Stimulated activated CD4-positive, alpha-beta T cell treated with anti-CD3 and anti-CD28 coated beads, Interleukin-2, amount 100 ng/mL, for 4 hours (primary cell): ENCODE measurements around the gene DBN1.

Experiments
- DNase-seq: peaks from one replicate; pipeline ENCODE4 v3.0.0-alpha.2; 2020; ENCODE audit warnings: low read depth

The DBN1 gene

DNA sequence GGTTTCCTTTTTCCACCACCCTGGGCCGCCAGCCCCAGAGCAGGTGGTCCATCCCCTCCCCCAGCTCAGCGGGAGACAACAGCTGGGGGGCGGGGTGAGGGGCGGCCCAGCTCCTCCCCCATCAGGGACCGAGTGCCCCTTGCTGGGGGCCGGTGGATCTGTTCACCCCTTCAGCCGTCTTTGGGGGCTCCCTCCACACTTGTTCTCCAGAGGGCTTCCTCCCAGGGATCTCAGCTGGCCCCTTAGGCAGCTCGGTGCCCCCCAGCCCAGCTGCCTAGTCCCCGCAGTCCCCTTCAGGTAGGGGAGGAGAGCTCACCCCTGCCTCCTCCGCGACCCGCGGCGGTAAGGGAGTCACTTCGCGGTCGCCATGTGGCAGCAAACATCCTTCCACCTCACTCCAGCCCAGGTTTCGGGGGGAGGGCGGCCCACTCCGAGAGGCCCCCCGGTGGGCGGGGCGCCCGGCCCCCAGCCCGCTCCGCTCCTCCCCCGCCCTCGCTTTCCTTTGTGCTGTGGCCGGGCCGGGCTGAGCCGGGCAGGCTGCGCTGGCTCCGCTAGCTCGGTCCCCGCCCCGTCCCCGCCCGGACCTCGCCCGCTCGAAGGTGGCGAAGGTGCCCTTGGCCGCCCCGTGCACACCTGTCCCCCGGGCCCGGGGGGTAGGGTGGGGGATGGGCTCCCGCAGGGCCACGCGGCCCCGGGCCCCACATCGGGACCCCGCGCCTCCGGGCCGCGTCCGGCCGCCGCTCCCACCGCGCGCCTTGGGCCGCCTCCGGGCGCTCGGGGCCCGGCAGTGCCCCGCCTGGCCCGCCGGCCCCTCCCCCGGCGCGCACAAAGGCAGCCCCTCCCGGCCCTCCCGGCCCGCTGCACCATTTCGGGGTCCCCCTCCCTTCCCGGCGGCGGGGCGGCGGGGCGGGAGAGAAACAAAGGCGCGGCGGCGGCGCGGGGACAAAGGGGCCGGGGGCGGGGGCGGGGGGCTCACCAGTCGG, 683 bp downstream of the DBN1 start:
- peak; percentile 36 for DNase-seq

DNA sequence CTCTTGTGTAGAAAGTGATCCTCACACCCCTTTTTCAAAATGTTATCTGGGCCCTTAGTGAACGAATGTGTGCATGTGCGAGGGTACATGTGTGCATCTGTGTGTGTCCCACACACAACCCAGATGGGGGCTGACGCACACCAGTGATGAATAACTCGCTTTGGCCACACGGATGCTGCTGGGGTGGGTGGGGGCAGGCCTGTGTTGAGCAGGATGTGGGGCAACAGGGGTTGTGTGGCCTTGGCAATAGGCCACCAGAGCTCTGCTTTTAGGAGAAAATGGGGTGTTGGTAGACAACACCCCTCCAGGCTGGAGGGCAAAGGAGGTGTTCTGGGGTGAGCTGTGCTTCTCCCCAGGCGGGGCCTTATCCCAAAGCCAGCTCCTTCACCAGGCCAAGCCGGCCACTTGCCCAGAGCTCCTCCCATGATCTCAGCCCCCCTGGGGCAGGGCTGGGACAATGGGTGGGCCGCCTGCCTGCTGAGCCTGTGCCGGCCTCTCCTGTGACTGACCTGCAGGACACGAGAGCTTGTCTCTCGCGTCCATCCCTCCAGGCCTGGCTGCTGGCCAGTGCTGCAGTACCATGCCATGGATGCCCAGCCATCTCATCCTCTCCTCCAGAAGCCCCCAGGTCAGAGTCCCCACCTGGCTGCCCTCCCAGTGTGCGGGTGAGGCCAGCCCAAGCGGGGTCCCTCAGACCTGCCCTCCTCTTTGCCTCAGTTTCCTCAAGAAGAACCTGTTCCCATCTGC, 1.7 kb downstream of the DBN1 start:
- DNase-seq: no peak

DNA sequence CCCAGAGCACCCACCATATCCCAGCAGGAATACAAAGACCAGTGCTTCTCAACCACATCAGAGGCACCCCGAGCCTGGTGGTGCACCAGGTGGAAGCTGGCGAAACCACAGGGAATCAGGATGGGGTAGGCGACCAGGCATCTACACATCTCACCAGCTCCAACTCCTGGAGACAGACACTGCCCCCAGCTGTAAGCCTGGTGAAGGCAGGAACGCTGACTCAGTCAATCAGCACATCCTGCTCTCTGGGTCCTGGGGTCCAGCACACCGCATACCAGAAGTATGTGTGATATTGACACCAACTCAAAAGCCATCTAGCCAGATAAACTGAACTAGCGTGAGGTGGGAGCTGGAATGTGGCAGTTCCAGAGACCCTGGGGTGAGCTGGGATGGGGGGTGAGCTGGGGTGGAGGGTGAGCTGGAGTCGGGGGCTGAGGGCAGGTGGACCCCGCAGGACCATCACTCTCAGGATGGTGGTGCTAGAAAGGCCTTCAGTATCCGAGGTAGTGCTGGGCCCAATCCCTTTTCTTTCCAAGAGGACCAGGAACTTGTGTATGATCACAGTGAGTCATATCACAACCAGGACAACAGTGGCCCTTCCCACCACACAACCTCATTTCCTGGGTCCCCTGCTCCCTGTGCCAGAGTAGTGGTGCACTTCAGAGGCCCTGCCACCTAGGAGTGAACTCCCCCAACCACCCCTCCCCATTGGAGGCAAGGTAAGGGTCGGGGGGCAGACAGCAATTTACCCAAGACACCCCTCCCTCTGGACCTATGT, 2.5 kb downstream of the DBN1 start:
- DNase-seq: no peak

DNA sequence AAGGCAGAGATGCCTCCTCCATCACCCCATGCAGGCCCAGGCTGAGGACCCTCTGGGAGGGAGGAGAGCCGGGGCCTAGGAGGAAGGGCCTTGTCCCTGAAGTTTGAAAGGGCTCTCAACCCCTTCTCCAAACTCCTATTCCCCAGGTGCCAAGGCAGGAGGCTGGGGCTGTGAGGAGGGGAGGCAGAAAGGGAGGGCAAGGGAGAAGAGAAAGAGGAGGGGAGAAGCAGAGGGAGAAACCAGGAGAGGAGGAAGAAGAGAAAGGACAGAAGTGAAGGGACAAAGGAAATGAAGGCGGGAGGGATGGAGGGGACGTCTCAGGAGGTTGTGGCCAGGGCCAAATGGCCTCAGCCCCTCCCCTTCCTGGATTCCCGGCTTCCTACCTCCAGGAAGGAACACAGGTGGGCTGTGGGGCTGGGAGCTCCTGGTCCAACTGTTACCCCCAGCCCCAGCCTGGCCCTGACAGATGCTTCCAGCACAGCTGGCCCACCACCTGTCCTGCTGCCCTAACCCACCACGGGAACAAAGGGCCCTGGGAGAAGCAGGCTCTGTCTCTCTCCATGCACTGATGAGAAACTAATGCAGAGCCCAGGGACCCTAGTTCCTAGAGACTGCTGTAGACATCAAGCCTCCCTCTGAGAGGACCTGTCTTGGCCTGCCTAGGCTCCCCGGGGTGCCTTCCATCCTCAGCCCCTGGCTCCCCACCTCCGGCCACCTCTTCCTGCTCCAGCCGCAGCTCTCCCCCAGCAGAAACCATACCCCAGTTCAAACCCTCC, 3.5 kb downstream of the DBN1 start:
- DNase-seq: no peak

GRCh38 chr5:177468685-177469628, 4.5 kb downstream of the DBN1 start:
- no peak for DNase-seq

DNA sequence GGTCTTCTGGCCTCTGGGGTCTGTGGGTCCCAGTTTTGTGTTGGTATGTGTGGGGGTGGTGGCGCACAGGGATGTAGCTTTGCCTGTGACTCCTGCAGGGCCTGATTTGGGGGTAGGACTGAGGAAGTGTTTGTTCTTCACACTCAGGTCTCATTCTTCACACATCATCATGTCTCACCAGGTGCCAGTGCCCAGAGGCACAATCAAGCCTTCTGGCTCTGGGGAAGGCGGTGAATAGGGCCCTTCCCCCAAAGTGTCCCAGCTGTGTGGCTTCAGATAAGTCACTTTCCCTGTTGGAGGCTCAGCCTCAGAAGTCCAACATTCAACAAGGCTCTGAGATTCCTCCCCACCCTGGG, 5.1 kb downstream of the DBN1 start:
- no peak for DNase-seq

DNA sequence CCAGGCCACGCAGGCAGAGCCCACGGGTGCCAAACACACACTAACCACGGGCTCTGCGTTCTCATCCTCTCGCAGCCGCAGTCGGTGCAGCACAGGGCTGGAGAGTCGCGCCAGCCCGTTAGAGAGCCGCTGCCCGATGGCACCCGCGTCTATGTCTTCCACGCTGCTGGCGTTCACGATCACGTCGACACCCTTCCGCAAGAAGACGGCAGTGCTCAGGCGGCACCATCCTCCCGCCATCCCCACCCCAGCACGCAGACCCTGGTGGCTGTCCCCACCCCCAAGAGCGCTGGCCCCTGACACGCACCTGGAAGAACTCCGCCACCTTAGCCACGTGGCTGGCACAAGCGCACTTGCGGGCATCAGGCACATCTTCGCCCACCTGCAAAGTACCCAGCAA, 6.0 kb downstream of the DBN1 start:
- DNase-seq: no peak

- no peak for DNase-seq
Measured at GRCh38 chr5:177466861-177467260, 6.6 kb downstream of the DBN1 start.

GRCh38 chr5:177465044-177465443, 8.4 kb downstream of the DBN1 start:
- DNase-seq: no peak

- DNase-seq: no peak
Measured at GRCh38 chr5:177462021-177462670, 11.3 kb downstream of the DBN1 start.

DNA sequence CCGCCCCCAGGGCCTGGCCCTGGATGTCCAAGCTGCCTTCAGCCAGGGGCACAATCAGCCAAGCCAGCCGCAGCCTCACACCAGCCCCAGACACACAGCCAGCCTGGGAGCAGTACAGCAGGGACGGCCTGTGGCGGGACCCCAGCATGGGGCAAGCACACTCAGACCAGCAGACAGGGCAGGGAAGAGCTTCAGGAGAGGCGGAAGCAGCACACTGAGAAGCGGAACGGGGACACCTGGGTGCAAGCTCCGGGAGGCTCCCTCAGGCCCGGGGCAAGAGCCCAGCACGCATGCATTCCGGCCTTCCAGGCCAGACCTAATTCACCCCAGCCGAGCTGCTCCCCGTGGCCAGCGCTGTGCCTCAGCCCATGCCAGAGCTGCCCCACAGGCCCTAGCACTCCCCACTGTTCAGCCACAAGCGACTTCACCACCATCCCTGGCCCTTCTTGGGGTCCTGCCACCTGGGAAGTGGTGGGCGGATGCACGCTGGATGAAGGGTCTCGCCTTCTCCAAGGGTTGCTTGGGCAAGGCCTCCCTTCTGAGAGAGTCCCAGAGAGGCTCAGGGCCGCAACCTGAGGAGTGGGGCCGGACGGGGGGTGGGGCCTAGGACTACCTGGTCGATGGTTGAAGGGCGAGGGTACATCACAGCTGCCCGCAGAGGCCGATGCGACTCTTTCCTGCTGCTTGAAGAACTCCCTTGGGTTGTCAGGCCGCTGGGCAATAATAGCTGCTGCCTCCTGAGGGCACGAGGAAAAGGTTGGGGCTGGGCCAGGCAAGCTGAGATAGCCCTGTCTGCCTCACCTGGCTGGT, 13.4 kb downstream of the DBN1 start:
- DNase-seq: no peak

- DNase-seq: no peak
Measured at GRCh38 chr5:177459357-177459756, 14.1 kb downstream of the DBN1 start.

DNA sequence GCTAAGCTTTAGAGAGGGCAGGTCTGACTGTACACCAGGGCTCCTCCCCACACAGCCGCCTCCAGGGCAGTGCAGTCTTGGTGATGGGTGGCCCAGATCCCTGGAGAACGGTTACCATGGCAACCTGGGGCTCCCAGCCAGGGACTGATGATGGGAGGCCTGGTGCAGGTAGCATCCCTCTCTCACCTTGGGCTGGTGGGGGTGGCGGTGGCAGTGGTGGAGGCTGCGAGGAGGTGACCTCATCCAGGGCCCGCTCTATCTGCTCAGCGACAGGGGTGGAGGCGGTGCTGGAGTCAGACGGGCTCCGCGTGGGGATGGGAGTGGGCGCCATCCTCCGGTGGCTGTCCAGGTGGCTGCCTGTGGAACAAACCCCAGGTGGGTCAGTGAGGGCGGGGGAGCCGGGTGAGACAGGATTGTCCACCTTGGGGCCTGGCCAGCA, 14.5 kb downstream of the DBN1 start:
- DNase-seq: no peak

- no peak for DNase-seq
Measured at GRCh38 chr5:177457852-177458681, 15.4 kb downstream of the DBN1 start.

GRCh38 chr5:177456976-177457851, 16.2 kb downstream of the DBN1 start:
- DNase-seq: no peak

DNA sequence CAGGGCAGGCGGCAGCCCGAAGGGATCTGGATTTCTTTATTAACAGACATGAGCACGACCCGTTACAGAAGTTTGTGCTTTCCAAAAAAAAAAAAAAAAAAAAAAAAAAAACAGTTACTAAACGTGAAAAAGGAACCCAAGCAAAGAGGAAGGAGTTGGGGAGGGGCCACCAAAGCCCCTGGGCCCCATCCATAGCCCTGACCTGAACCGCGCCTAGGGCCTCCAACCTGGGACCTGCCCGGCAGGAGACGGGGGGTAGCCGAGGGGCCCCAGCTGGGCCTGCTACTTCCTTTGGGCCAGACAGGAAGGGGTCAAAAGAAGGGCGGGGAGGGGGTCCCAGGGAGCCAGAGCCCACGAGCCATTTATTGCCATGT, 16.9 kb downstream of the DBN1 start:
- no peak for DNase-seq
